NCI-H446 treated with DMSO at 0.1 percent for 48 hours (cell line): ENCODE data around the gene RHOBTB3.
"Not testable (repeated sequence)": the region's sequence is repeated elsewhere in the genome, so short reads cannot be mapped to it uniquely, and the experiment has no call there.

Experiments
- DNase-seq: peaks from one replicate; lab custom pipeline; 2025; lab: John Stamatoyannopoulos, UW

RHOBTB3 gene

GRCh38 chr5:95713246-95713645, 17.9 kb upstream of the RHOBTB3 start:
- not testable (repeated sequence) for DNase-seq

- DNase-seq = no peak
Observed at GRCh38 chr5:95713960-95714710, 17.0 kb upstream of the RHOBTB3 start.

GRCh38 chr5:95715799-95716461, 15.2 kb upstream of the RHOBTB3 start:
- no peak for DNase-seq

GRCh38 chr5:95717439-95717838, 13.7 kb upstream of the RHOBTB3 start:
- DNase-seq = no peak

GRCh38 chr5:95718203-95718602, 12.9 kb upstream of the RHOBTB3 start:
- no peak for DNase-seq

GRCh38 chr5:95718738-95719137, 12.4 kb upstream of the RHOBTB3 start:
- DNase-seq = no peak

GRCh38 chr5:95720094-95720786, 10.9 kb upstream of the RHOBTB3 start:
- no peak for DNase-seq

- no peak for DNase-seq
Observed at GRCh38 chr5:95721582-95722295, 9.4 kb upstream of the RHOBTB3 start.

- no peak for DNase-seq
Observed at GRCh38 chr5:95723632-95724369, 7.3 kb upstream of the RHOBTB3 start.

GRCh38 chr5:95725071-95725820, 5.9 kb upstream of the RHOBTB3 start:
- no peak for DNase-seq

- no peak for DNase-seq
Observed at GRCh38 chr5:95725937-95726810, 5.0 kb upstream of the RHOBTB3 start.

GRCh38 chr5:95726811-95727763, 4.0 kb upstream of the RHOBTB3 start:
- no peak for DNase-seq

GRCh38 chr5:95727764-95728191, 3.4 kb upstream of the RHOBTB3 start:
- DNase-seq = no peak

- DNase-seq = no peak
Observed at GRCh38 chr5:95728494-95729114, 2.5 kb upstream of the RHOBTB3 start.

- no peak for DNase-seq
Observed at GRCh38 chr5:95729115-95730010, 1.8 kb upstream of the RHOBTB3 start.

GRCh38 chr5:95730011-95730700, 980 bp upstream of the RHOBTB3 start:
- DNase-seq = no peak
